ENCODE results near the gene CES2. TPM values are rescaled to one million over a fixed set of nuclear protein-coding genes. Genes with fewer than 3 reads are reported as not detected.

Gene CES2
- total and polyA plus RNA-seq, 9 of the 15 experiments (the other 6 are each of a cell fraction or from before 2014, with no cell fraction given), result 2.2 to 37.9 (median 24.4) TPM

DNA sequence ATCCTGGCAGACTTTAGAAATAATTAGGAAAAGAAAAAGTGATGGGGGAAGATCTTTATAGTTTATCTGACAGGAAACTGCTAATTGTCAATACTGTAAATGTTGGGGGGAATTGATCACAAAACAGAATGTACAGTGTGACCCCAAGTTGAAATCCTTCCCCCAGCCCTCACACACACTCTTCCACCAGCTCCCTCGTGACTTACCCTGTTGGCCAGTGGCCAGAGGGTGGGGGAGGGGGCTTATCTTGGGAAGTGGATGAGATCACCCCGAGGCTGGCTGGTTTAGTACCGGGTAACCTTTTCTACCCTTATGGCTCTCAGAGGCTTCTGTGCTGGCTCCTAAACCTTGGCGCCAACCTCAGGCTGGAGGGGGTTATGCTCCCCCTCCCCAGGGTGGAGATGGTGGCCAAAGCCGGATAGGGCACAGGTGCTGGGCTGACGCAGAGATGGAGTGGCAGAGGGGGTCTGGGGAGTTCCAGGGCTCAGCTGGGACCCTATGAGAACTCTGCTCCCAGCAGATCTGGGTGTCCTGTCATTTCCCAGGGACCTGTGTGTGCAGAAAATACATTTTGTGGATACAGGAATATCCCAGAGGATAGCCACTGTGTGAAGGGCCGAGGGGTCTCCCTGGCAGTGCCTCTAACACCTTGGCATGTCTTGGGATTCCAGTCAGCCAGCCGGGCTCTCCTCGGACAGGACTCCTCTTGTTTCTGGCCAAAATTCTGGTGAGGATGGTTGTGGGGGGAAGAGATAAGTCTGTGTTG is 35.2 kb upstream of the CES2 start (continued):
- TF ChIP-seq MBD2 (IDR thresholded peaks at IDR 0.05; ENCODE audit: borderline replicate concordance, low read depth) (peak; percentile 51; the same call in 1 of the 2 replicates), RBM22 (IDR thresholded peaks at IDR 0.05; ENCODE audit: low read depth, low read length, poor library complexity, severe bottlenecking) (no peak), ESRRB (CRISPR knock-in tag; IDR thresholded peaks at IDR 0.05; ENCODE audit: borderline replicate concordance) (no peak), GTF2E2 (tag; IDR thresholded peaks at IDR 0.05) (peak; percentile 91), CHD4 (IDR thresholded peaks at IDR 0.05; ENCODE audit: insufficient read depth, insufficient replicate concordance, low read depth, low read length, poor library complexity, severe bottlenecking) (no peak), PRMT5 (CRISPR knock-in tag; IDR thresholded peaks at IDR 0.05) (no peak), SP2 (IDR thresholded peaks at IDR 0.05; ENCODE audit: extremely low read depth, low read depth, low read length, poor library complexity, severe bottlenecking) (no peak), NFIX (CRISPR knock-in tag; IDR thresholded peaks at IDR 0.05; ENCODE audit: low read depth) (peak; percentile 69), GATAD2A (IDR thresholded peaks at IDR 0.05) (peak; percentile 62; the same call in 1 of the 2 replicates), ZFP30 (CRISPR knock-in tag; IDR thresholded peaks at IDR 0.05; ENCODE audit: borderline replicate concordance) (no peak), SIN3A (IDR thresholded peaks at IDR 0.05; ENCODE audit: borderline replicate concordance in 2 of 2, control insufficient read depth in 1 of 2, low read depth in 2 of 2, low read length in 2 of 2) (no peak), NEUROD1 (IDR thresholded peaks at IDR 0.05; ENCODE audit: borderline replicate concordance, low read depth, low read length, partially characterized antibody) (peak; percentile 79), RFX5 (IDR thresholded peaks at IDR 0.05; ENCODE audit: low read depth, low read length) (no peak), ZNF253 (CRISPR knock-in tag; conservative IDR thresholded peaks at IDR 0.05) (no peak), SETDB1 (IDR thresholded peaks at IDR 0.05; ENCODE audit: low read length) (no peak), NCOR1 (IDR thresholded peaks at IDR 0.05) (peak; percentile 75), ZNF778 (CRISPR knock-in tag; IDR thresholded peaks at IDR 0.05) (no peak), KLF13 (tag; IDR thresholded peaks at IDR 0.05; ENCODE audit: borderline replicate concordance, low read depth) (peak; percentile 69; the same call in 1 of the 2 replicates), POLR2H (tag; IDR thresholded peaks at IDR 0.05; ENCODE audit: low read depth) (peak; percentile 83)
- TF ChIP-seq, protein P1, sequence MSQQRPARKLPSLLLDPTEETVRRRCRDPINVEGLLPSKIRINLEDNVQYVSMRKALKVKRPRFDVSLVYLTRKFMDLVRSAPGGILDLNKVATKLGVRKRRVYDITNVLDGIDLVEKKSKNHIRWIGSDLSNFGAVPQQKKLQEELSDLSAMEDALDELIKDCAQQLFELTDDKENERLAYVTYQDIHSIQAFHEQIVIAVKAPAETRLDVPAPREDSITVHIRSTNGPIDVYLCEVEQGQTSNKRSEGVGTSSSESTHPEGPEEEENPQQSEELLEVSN (IDR thresholded peaks at IDR 0.05; ENCODE audit: borderline replicate concordance in 1 of 2, extremely low read depth in 1 of 2, insufficient read depth in 1 of 2, insufficient read length in 1 of 2, low read depth in 1 of 2, low read length in 1 of 2, poor library complexity in 1 of 2, severe bottlenecking in 1 of 2), result peak in 1 of 2 experiments; percentile 47
- TF ChIP-seq, protein P2, sequence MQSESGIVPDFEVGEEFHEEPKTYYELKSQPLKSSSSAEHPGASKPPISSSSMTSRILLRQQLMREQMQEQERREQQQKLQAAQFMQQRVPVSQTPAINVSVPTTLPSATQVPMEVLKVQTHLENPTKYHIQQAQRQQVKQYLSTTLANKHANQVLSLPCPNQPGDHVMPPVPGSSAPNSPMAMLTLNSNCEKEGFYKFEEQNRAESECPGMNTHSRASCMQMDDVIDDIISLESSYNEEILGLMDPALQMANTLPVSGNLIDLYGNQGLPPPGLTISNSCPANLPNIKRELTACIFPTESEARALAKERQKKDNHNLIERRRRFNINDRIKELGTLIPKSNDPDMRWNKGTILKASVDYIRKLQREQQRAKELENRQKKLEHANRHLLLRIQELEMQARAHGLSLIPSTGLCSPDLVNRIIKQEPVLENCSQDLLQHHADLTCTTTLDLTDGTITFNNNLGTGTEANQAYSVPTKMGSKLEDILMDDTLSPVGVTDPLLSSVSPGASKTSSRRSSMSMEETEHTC (IDR thresholded peaks at IDR 0.05), result peak; percentile 99
